Measurements from ENCODE around the gene RAI1. TPM values are rescaled to one million over a fixed set of nuclear protein-coding genes. Genes with fewer than 3 reads are reported as not detected.

RAI1 gene
- total and polyA plus RNA-seq, 2 of the 13 experiments (the other 11 are each of a cell fraction or from before 2014, with no cell fraction given), result 3.4 to 5.2 TPM

DNA sequence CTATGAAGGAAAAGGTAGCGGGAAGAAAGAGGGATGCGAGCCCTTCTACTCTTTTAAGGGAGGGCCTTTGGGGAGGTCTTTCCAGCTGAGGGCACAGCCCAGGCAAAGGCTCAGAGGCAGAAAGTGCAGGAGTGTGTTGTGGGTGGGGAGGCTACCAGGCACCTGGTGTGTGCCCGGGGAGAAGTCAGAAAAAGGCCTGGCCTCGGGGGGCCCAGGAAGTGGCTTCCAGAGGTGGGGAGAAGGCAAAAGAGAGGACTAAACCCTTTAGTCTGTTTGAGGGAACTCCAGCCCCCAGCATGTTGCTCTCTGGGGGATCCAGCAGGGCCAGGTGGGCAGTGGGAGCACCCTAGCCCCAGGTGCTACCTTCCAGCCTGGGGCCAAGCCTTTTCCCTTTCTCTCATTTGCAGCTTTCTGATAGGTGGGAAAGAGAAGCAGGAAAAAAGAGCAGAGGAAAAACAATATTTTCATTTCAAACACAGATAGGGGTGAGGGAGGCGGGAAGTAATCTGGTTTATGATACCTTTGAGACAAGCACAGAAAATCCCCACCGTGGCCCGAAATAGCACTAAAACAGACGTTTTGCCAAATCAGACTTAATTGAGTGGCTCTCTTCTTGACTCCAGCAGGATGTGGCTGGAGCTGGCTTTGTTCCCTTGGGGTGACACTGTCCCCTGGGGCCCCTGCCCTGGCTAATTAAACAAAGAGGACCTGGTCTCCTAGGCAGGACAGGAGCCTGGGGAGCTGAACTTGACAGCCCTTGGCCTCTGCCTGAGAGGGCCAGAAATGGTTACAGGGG is 10.4 kb downstream of the RAI1 start (continued):
- no peak for TF ChIP-seq FOXA1 (IDR thresholded peaks at IDR 0.05)
- TF ChIP-seq FOXA1 (CRISPR knock-in tag; IDR thresholded peaks at IDR 0.05), result 0 out of 2 replicates have a peak, but pooled peaks have one; percentile 9
- TF ChIP-seq GFI1 (CRISPR knock-in tag; IDR thresholded peaks at IDR 0.05; ENCODE audit: borderline replicate concordance), result no peak
- no peak for TF ChIP-seq NR1H2 (CRISPR knock-in tag; IDR thresholded peaks at IDR 0.05; ENCODE audit: borderline replicate concordance, low read depth)
- TF ChIP-seq ARNTL (CRISPR knock-in tag; IDR thresholded peaks at IDR 0.05), result no peak
- no peak for TF ChIP-seq RFX5 (IDR thresholded peaks at IDR 0.05; ENCODE audit: low read depth, low read length)
- TF ChIP-seq SP1 (IDR thresholded peaks at IDR 0.05), result no peak
- TF ChIP-seq SP1 (CRISPR knock-in tag; IDR thresholded peaks at IDR 0.05), result no peak
- TF ChIP-seq, protein P1, sequence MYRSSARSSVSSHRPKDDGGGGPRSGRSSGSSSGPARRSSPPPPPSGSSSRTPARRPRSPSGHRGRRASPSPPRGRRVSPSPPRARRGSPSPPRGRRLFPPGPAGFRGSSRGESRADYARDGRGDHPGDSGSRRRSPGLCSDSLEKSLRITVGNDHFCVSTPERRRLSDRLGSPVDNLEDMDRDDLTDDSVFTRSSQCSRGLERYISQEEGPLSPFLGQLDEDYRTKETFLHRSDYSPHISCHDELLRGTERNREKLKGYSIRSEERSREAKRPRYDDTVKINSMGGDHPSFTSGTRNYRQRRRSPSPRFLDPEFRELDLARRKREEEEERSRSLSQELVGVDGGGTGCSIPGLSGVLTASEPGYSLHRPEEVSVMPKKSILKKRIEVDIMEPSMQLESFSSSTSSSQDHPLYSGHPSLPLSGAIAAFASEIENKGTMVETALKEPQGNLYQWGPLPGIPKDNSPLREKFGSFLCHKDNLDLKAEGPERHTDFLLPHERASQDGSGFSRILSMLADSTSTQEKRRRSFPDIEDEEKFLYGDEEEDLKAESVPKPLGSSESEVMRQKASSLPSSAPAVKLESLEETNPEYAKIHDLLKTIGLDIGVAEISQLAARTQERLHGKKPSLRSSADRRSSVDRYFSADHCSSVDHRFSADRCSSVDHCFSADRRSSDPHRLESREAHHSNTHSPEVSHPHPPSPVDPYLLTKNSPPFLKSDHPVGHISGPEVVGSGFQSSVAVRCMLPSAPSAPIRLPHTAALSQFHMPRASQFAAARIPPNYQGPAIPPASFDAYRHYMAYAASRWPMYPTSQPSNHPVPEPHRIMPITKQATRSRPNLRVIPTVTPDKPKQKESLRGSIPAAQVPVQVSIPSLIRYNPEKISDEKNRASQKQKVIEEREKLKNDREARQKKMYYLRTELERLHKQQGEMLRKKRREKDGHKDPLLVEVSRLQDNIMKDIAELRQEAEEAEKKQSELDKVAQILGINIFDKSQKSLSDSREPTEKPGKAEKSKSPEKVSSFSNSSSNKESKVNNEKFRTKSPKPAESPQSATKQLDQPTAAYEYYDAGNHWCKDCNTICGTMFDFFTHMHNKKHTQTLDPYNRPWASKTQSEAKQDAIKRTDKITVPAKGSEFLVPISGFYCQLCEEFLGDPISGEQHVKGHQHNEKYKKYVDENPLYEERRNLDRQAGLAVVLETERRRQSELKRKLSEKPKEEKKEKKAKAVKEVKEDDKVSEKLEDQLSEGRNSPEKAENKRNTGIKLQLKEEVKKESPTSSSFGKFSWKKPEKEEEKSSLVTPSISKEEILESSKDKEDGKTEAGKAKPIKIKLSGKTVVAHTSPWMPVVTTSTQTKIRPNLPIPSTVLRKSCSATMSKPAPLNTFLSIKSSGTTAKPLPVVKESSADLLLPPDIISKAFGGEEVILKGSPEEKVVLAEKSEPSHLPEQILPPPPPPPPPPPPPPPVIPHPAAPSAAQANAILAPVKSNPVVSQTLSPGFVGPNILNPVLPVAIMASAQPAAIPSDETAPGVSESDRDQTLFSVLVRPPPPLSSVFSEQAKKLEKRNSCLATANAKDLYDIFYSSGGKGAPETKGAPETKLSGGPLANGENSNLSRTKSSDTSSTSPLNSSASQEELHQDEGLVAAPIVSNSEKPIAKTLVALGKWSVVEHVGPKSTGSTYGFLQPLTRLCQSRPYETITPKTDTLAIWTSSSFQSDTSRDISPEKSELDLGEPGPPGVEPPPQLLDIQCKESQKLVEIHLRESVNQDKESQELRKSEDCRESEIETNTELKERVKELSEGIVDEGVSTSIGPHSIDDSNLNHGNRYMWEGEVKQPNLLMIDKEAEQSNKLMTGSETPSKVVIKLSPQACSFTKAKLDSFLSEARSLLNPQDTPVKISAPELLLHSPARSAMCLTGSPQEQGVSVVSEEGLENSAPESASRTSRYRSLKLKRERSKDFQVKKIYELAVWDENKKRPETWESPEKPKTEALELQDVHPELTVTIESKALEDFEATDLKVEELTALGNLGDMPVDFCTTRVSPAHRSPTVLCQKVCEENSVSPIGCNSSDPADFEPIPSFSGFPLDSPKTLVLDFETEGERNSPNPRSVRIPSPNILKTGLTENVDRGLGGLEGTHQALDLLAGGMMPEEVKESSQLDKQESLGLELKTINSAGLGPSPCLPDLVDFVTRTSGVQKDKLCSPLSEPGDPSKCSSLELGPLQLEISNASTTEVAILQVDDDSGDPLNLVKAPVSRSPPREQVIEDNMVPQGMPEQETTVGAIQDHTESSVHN (CRISPR knock-in tag; IDR thresholded peaks at IDR 0.05), result no peak
- 0 out of 2 replicates have a peak, but pooled peaks have one; percentile 0 for TF ChIP-seq ZNF230 (CRISPR knock-in tag; IDR thresholded peaks at IDR 0.05)
- no peak for TF ChIP-seq HOXA9 (CRISPR knock-in tag; IDR thresholded peaks at IDR 0.05; ENCODE audit: borderline replicate concordance)
- no peak for TF ChIP-seq PCBP1 (IDR thresholded peaks at IDR 0.05; ENCODE audit: borderline replicate concordance, low read depth, low read length)
- TF ChIP-seq ZMAT3 (CRISPR knock-in tag; conservative IDR thresholded peaks at IDR 0.05), result no peak
- TF ChIP-seq ZNF547 (CRISPR knock-in tag; IDR thresholded peaks at IDR 0.05), result no peak
- TF ChIP-seq ZNF782 (CRISPR knock-in tag; IDR thresholded peaks at IDR 0.05; ENCODE audit: borderline replicate concordance), result no peak
- no peak for TF ChIP-seq IRF2 (CRISPR knock-in tag; IDR thresholded peaks at IDR 0.05)
- no peak for TF ChIP-seq SMARCC2 (IDR thresholded peaks at IDR 0.05)
- TF ChIP-seq, protein P2, sequence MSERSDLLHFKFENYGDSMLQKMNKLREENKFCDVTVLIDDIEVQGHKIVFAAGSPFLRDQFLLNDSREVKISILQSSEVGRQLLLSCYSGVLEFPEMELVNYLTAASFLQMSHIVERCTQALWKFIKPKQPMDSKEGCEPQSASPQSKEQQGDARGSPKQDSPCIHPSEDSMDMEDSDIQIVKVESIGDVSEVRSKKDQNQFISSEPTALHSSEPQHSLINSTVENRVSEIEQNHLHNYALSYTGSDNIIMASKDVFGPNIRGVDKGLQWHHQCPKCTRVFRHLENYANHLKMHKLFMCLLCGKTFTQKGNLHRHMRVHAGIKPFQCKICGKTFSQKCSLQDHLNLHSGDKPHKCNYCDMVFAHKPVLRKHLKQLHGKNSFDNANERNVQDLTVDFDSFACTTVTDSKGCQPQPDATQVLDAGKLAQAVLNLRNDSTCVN (CRISPR knock-in tag; IDR thresholded peaks at IDR 0.05; ENCODE audit: borderline replicate concordance), result no peak
- TF ChIP-seq TBP (CRISPR knock-in tag; IDR thresholded peaks at IDR 0.05), result no peak
- TF ChIP-seq NCOA2 (CRISPR knock-in tag; IDR thresholded peaks at IDR 0.05), result no peak
- TF ChIP-seq, protein P3, sequence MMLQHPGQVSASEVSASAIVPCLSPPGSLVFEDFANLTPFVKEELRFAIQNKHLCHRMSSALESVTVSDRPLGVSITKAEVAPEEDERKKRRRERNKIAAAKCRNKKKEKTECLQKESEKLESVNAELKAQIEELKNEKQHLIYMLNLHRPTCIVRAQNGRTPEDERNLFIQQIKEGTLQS (CRISPR knock-in tag; IDR thresholded peaks at IDR 0.05), result no peak
- TF ChIP-seq YY1 (IDR thresholded peaks at IDR 0.05; ENCODE audit: insufficient read depth, insufficient replicate concordance, low read depth, low read length), result no peak

Measured in HepG2 (cell line).